CD4-positive, CD25-positive, alpha-beta regulatory T cell (primary cell): Measurements from ENCODE around the gene AFAP1L2. TPM values are rescaled to one million over a fixed set of nuclear protein-coding genes. Genes with fewer than 3 reads are reported as not detected.

Experiments used
- ATAC-seq, 2 donors: fragments of 150-1000 bp; cut with Tn5 transposase; one replicate each; pipeline ENCODE4 v1.10.0; 2021; ENCODE audit warnings: low read depth in 2 of 2, moderate number of reproducible peaks in 2 of 2, moderate library complexity in 1 of 2
- DNase-seq, 3 donors: peaks; one replicate each; pipeline versions ENCODE4 v3.0.0 to v3.0.0-alpha.2; 2012 to 2022; ENCODE audit warnings: mixed read lengths in 1 of 3
- H3K27ac ChIP-seq: one replicate; pipeline ENCODE4 v1.7.0; 2013; ENCODE audit warnings: mild to moderate bottlenecking, low read length; ENCODE audit not compliant: insufficient read depth, poor library complexity, severe bottlenecking
- H3K27me3 ChIP-seq: one replicate; pipeline ENCODE4 v1.7.0; 2013; ENCODE audit warnings: low read length; ENCODE audit not compliant: control insufficient read depth, insufficient read depth
- H3K36me3 ChIP-seq: one replicate; pipeline ENCODE4 v1.7.0; 2013; ENCODE audit warnings: mild to moderate bottlenecking, low read length, moderate library complexity; ENCODE audit not compliant: control insufficient read depth, insufficient read depth
- H3K4me1 ChIP-seq: 2 replicates; pipeline ENCODE4 v1.7.0; 2013; ENCODE audit warnings: mild to moderate bottlenecking, low read length; ENCODE audit not compliant: insufficient read depth, control insufficient read depth, poor library complexity, severe bottlenecking
- H3K4me3 ChIP-seq: one replicate; pipeline ENCODE4 v1.7.0; 2013; ENCODE audit warnings: low read depth, mild to moderate bottlenecking, low read length, moderate library complexity
- H3K9me3 ChIP-seq, 2 experiments: 1 replicate in 1 of 2; 2 replicates in 1 of 2; pipeline ENCODE4 v1.7.0; 2013; ENCODE audit warnings: low read length in 2 of 2, mild to moderate bottlenecking in 1 of 2, moderate library complexity in 1 of 2; ENCODE audit not compliant: control insufficient read depth in 2 of 2
- H3K27ac Mint-ChIP-seq, 3 donors: one replicate each; pipeline ENCODE4 v1.8.0; 2020 to 2022; ENCODE audit warnings: mild to moderate bottlenecking in 3 of 3, mixed read lengths in 3 of 3, moderate library complexity in 2 of 3
- H3K27me3 Mint-ChIP-seq: one replicate; pipeline ENCODE4 v1.8.0; 2022; ENCODE audit warnings: mild to moderate bottlenecking, mixed read lengths
- H3K36me3 Mint-ChIP-seq: one replicate; pipeline ENCODE4 v1.8.0; 2020; ENCODE audit warnings: mixed read lengths
- H3K4me1 Mint-ChIP-seq, 4 donors: one replicate each; pipeline ENCODE4 v1.8.0; 2020 to 2022; ENCODE audit warnings: mixed read lengths in 4 of 4, mild to moderate bottlenecking in 1 of 4
- H3K4me3 Mint-ChIP-seq, 4 donors: one replicate each; pipeline ENCODE4 v1.8.0; 2020 to 2022; ENCODE audit warnings: mild to moderate bottlenecking in 4 of 4, mixed read lengths in 4 of 4, moderate library complexity in 3 of 4
- H3K9me3 Mint-ChIP-seq, 7 donors: one replicate each; pipeline ENCODE4 v1.8.0; 2020 to 2022; ENCODE audit warnings: mixed read lengths in 7 of 7, mild to moderate bottlenecking in 3 of 7, moderate library complexity in 2 of 7
- polyA plus RNA-seq, 4 donors: library from polyadenylated mRNA; unstranded; fragments of 300-500 nt; fragmentation: Illumina TruSeq; gene quantifications; one replicate each; pipeline ENCODE4 v1.2.3, GENCODE V29; 2021
- total RNA-seq: library from RNA; stranded (reverse); gene quantifications from one replicate; pipeline ENCODE4 v1.2.3, GENCODE V29; 2022

Gene AFAP1L2
- total and polyA plus RNA-seq, 5 donors from 2014 or later = 1.1 to 4.6 (median 3.0) TPM

- Mint-ChIP-seq H3K9me3 (no peaks in the 10 kb centered on the region), H3K36me3 (no peaks in the 10 kb centered on the region), H3K27me3 (peaks cover 17% of the 10 kb centered on the region), H3K4me3 (no peak overlapping the region), H3K4me1 (no peaks in the 10 kb centered on the region), H3K27ac (no peak overlapping the region)
- H3K27me3 ChIP-seq = no peaks in the 10 kb centered on the region
- no peak for ATAC-seq
- H3K27ac ChIP-seq = no peak overlapping the region
- no peak overlapping the region for H3K4me3 ChIP-seq
- DNase-seq = no peak
- no peaks in the 10 kb centered on the region for H3K36me3 ChIP-seq
- no peaks in the 10 kb centered on the region for H3K9me3 ChIP-seq
- no peaks in the 10 kb centered on the region for H3K4me1 ChIP-seq
These were observed 41.4 kb downstream of the AFAP1L2 start for GRCh38 chr10:114362826-114363355.

GRCh38 chr10:114359953-114360345 lies 44.4 kb downstream of the AFAP1L2 start:
- Mint-ChIP-seq H3K4me1 (no peaks in the 10 kb centered on the region), H3K9me3 (no peaks in the 10 kb centered on the region), H3K36me3 (no peaks in the 10 kb centered on the region), H3K27me3 (peaks cover 33% of the 10 kb centered on the region), H3K27ac (no peak overlapping the region), H3K4me3 (no peak overlapping the region)
- DNase-seq = no peak
- Histone ChIP-seq H3K36me3 (no peaks in the 10 kb centered on the region), H3K27ac (no peak overlapping the region), H3K4me3 (no peak overlapping the region), H3K9me3 (no peaks in the 10 kb centered on the region), H3K4me1 (no peaks in the 10 kb centered on the region), H3K27me3 (no peaks in the 10 kb centered on the region)
- ATAC-seq = no peak

- H3K27me3 Mint-ChIP-seq = peaks cover 38% of the 10 kb centered on the region
- H3K4me1 ChIP-seq = no peaks in the 10 kb centered on the region
- H3K27ac Mint-ChIP-seq = no peak overlapping the region
- no peaks in the 10 kb centered on the region for H3K4me1 Mint-ChIP-seq
- H3K9me3 Mint-ChIP-seq = no peaks in the 10 kb centered on the region
- no peak overlapping the region for H3K4me3 Mint-ChIP-seq
- no peaks in the 10 kb centered on the region for H3K36me3 ChIP-seq
- H3K4me3 ChIP-seq = no peak overlapping the region
- no peaks in the 10 kb centered on the region for H3K9me3 ChIP-seq
- no peaks in the 10 kb centered on the region for H3K36me3 Mint-ChIP-seq
- peaks cover 2% of the 10 kb centered on the region for H3K27me3 ChIP-seq
- no peak overlapping the region for H3K27ac ChIP-seq
- no peak for DNase-seq
- no peak for ATAC-seq
These were observed 45.0 kb downstream of the AFAP1L2 start for GRCh38 chr10:114359041-114359952.

- Histone ChIP-seq H3K9me3 (no peaks in the 10 kb centered on the region), H3K4me3 (no peak overlapping the region), H3K36me3 (no peaks in the 10 kb centered on the region), H3K4me1 (no peaks in the 10 kb centered on the region), H3K27ac (no peak overlapping the region), H3K27me3 (peaks cover 2% of the 10 kb centered on the region)
- no peaks in the 10 kb centered on the region for H3K4me1 Mint-ChIP-seq
- H3K27me3 Mint-ChIP-seq = peaks cover 43% of the 10 kb centered on the region
- no peaks in the 10 kb centered on the region for H3K36me3 Mint-ChIP-seq
- H3K4me3 Mint-ChIP-seq = no peak overlapping the region
- H3K9me3 Mint-ChIP-seq = no peaks in the 10 kb centered on the region
- ATAC-seq (no peak), DNase-seq (no peak)
- peak overlapping the region in 1 of 3 donors; percentile 1 for H3K27ac Mint-ChIP-seq
These were observed 46.7 kb downstream of the AFAP1L2 start for GRCh38 chr10:114357515-114357996.

- no peaks in the 10 kb centered on the region for H3K9me3 Mint-ChIP-seq
- H3K27ac Mint-ChIP-seq = peak overlapping the region in 1 of 3 donors; percentile 1
- no peaks in the 10 kb centered on the region for H3K9me3 ChIP-seq
- no peak for DNase-seq
- peaks cover 44% of the 10 kb centered on the region for H3K27me3 Mint-ChIP-seq
- no peaks in the 10 kb centered on the region for H3K4me1 ChIP-seq
- no peak overlapping the region for H3K4me3 Mint-ChIP-seq
- no peaks in the 10 kb centered on the region for H3K4me1 Mint-ChIP-seq
- no peak overlapping the region for H3K4me3 ChIP-seq
- H3K36me3 ChIP-seq = no peaks in the 10 kb centered on the region
- no peak overlapping the region for H3K27ac ChIP-seq
- H3K36me3 Mint-ChIP-seq = no peaks in the 10 kb centered on the region
- H3K27me3 ChIP-seq = peaks cover 2% of the 10 kb centered on the region
- ATAC-seq = no peak
These were observed 47.4 kb downstream of the AFAP1L2 start for GRCh38 chr10:114356751-114357514.

- Mint-ChIP-seq H3K36me3 (no peaks in the 10 kb centered on the region), H3K4me3 (no peak overlapping the region), H3K27me3 (peaks cover 44% of the 10 kb centered on the region), H3K9me3 (no peaks in the 10 kb centered on the region), H3K4me1 (no peaks in the 10 kb centered on the region), H3K27ac (no peak overlapping the region)
- no peaks in the 10 kb centered on the region for H3K9me3 ChIP-seq
- no peak overlapping the region for H3K4me3 ChIP-seq
- no peak for DNase-seq
- no peaks in the 10 kb centered on the region for H3K4me1 ChIP-seq
- no peaks in the 10 kb centered on the region for H3K36me3 ChIP-seq
- no peak overlapping the region for H3K27ac ChIP-seq
- H3K27me3 ChIP-seq = peaks cover 2% of the 10 kb centered on the region
- no peak for ATAC-seq
These were observed 48.2 kb downstream of the AFAP1L2 start for GRCh38 chr10:114356126-114356525.

GRCh38 chr10:114353383-114353782 lies 50.9 kb downstream of the AFAP1L2 start:
- ATAC-seq (no peak), DNase-seq (no peak)
- Mint-ChIP-seq H3K27me3 (peaks cover 31% of the 10 kb centered on the region), H3K4me3 (no peak overlapping the region), H3K4me1 (no peaks in the 10 kb centered on the region), H3K27ac (no peak overlapping the region), H3K36me3 (no peaks in the 10 kb centered on the region), H3K9me3 (no peaks in the 10 kb centered on the region)
- peaks cover 2% of the 10 kb centered on the region for H3K27me3 ChIP-seq
- H3K4me1 ChIP-seq = no peaks in the 10 kb centered on the region
- no peaks in the 10 kb centered on the region for H3K9me3 ChIP-seq
- no peak overlapping the region for H3K4me3 ChIP-seq
- no peaks in the 10 kb centered on the region for H3K36me3 ChIP-seq
- no peak overlapping the region for H3K27ac ChIP-seq
